ENCODE measurements around the gene TMEM131L.
A peak's percentile ranks its signal among the peaks of the same experiment; 100 is the strongest.

TMEM131L gene

GRCh38 chr4:153668647-153669046 lies 202.5 kb downstream of the TMEM131L start:
- DNase-seq (ENCODE audit: extremely low read depth, insufficient read length), result no peak
- Histone ChIP-seq H3K27me3 (replicated peaks; ENCODE audit: control insufficient read depth, insufficient read depth, low read length) (no peaks in the 10 kb centered on the region), H3K4me3 (replicated peaks; ENCODE audit: low read depth, low read length) (no peak overlapping the region), H3K36me3 (ENCODE audit: control insufficient read depth, insufficient read depth, low read length) (no peaks in the 10 kb centered on the region)
- TF ChIP-seq CTCF (IDR thresholded peaks at IDR 0.05; ENCODE audit: insufficient read depth, low read length, poor library complexity, severe bottlenecking), result no peak

GRCh38 chr4:153669838-153670237 lies 203.7 kb downstream of the TMEM131L start:
- no peak for DNase-seq (ENCODE audit: extremely low read depth, insufficient read length)
- Histone ChIP-seq H3K36me3 (ENCODE audit: control insufficient read depth, insufficient read depth, low read length) (no peaks in the 10 kb centered on the region), H3K27me3 (replicated peaks; ENCODE audit: control insufficient read depth, insufficient read depth, low read length) (no peaks in the 10 kb centered on the region), H3K4me3 (replicated peaks; ENCODE audit: low read depth, low read length) (no peak overlapping the region)
- no peak for TF ChIP-seq CTCF (IDR thresholded peaks at IDR 0.05; ENCODE audit: insufficient read depth, low read length, poor library complexity, severe bottlenecking)

GRCh38 chr4:153676486-153676885 lies 210.3 kb downstream of the TMEM131L start:
- Histone ChIP-seq H3K36me3 (ENCODE audit: control insufficient read depth, insufficient read depth, low read length) (no peaks in the 10 kb centered on the region), H3K4me3 (replicated peaks; ENCODE audit: low read depth, low read length) (no peak overlapping the region), H3K27me3 (replicated peaks; ENCODE audit: control insufficient read depth, insufficient read depth, low read length) (no peaks in the 10 kb centered on the region)
- DNase-seq (ENCODE audit: extremely low read depth, insufficient read length), result no peak
- TF ChIP-seq CTCF (IDR thresholded peaks at IDR 0.05; ENCODE audit: insufficient read depth, low read length, poor library complexity, severe bottlenecking), result no peak

GRCh38 chr4:153676984-153677383 lies 210.8 kb downstream of the TMEM131L start:
- H3K4me3 ChIP-seq (replicated peaks; ENCODE audit: low read depth, low read length), result no peak overlapping the region
- no peaks in the 10 kb centered on the region for H3K36me3 ChIP-seq (ENCODE audit: control insufficient read depth, insufficient read depth, low read length)
- TF ChIP-seq CTCF (IDR thresholded peaks at IDR 0.05; ENCODE audit: insufficient read depth, low read length, poor library complexity, severe bottlenecking), result no peak
- no peak for DNase-seq (ENCODE audit: extremely low read depth, insufficient read length)
- no peaks in the 10 kb centered on the region for H3K27me3 ChIP-seq (replicated peaks; ENCODE audit: control insufficient read depth, insufficient read depth, low read length)

GRCh38 chr4:153679486-153679885 lies 213.3 kb downstream of the TMEM131L start:
- Histone ChIP-seq H3K4me3 (replicated peaks; ENCODE audit: low read depth, low read length) (no peak overlapping the region), H3K36me3 (ENCODE audit: control insufficient read depth, insufficient read depth, low read length) (no peaks in the 10 kb centered on the region), H3K27me3 (replicated peaks; ENCODE audit: control insufficient read depth, insufficient read depth, low read length) (peaks cover 3% of the 10 kb centered on the region; the same call in 1 of the 2 replicates)
- TF ChIP-seq CTCF (IDR thresholded peaks at IDR 0.05; ENCODE audit: insufficient read depth, low read length, poor library complexity, severe bottlenecking), result no peak
- no peak for DNase-seq (ENCODE audit: extremely low read depth, insufficient read length)

- Histone ChIP-seq H3K4me3 (replicated peaks; ENCODE audit: low read depth, low read length) (peak overlapping the region; percentile 69), H3K27me3 (replicated peaks; ENCODE audit: control insufficient read depth, insufficient read depth, low read length) (peaks cover 3% of the 10 kb centered on the region; the same call in 1 of the 2 replicates), H3K36me3 (ENCODE audit: control insufficient read depth, insufficient read depth, low read length) (no peaks in the 10 kb centered on the region)
- TF ChIP-seq CTCF (IDR thresholded peaks at IDR 0.05; ENCODE audit: insufficient read depth, low read length, poor library complexity, severe bottlenecking), result no peak
- no peak for DNase-seq (ENCODE audit: extremely low read depth, insufficient read length)
Measured at GRCh38 chr4:153683763-153684181, 217.6 kb downstream of the TMEM131L start.
